CD14-positive monocyte (primary cell): ENCODE measurements around the gene MSLN. TPM values are rescaled to one million over a fixed set of nuclear protein-coding genes. Genes with fewer than 3 reads are reported as not detected.
"Not testable (repeated sequence)": the region's sequence is repeated elsewhere in the genome, so short reads cannot be mapped to it uniquely, and the experiment has no call there.

Experiments
- DNase-seq, 3 donors: peaks; one replicate each; pipeline ENCODE4 v3.0.0-alpha.2; 2011 to 2022
- H2AFZ ChIP-seq: 2 replicates; pipeline ENCODE4 v1.6.0; 2012; ENCODE audit warnings: mild to moderate bottlenecking, low read depth, low read length, inconsistent platforms; ENCODE audit not compliant: insufficient read depth, poor library complexity, severe bottlenecking
- H3K27ac ChIP-seq, 2 donors: 1 replicate in 1 of 2; 2 replicates in 1 of 2; pipeline ENCODE4 v1.5.1; 2012 to 2013; ENCODE audit warnings: low read length in 2 of 2, control low read depth in 1 of 2, inconsistent platforms in 1 of 2, low read depth in 1 of 2, mild to moderate bottlenecking in 1 of 2
- H3K27me3 ChIP-seq, 2 donors: one replicate each; pipeline versions ENCODE4 v1.6.0 to v1.6.1; 2011 to 2013; ENCODE audit warnings: low read length in 2 of 2; ENCODE audit not compliant: control insufficient read depth in 2 of 2, insufficient read depth in 2 of 2
- H3K36me3 ChIP-seq, 2 donors: replicated peaks in 1 of 2; 1 replicate in 1 of 2; 2 replicates in 1 of 2; pipeline versions ENCODE4 v1.5.1 to v1.6.1; 2012 to 2013; ENCODE audit warnings: low read length in 2 of 2, control low read depth in 1 of 2, inconsistent platforms in 1 of 2, mild to moderate bottlenecking in 1 of 2; ENCODE audit not compliant: insufficient read depth in 2 of 2, control insufficient read depth in 1 of 2
- H3K4me1 ChIP-seq, 2 donors: 1 replicate in 1 of 2; 2 replicates in 1 of 2; pipeline versions ENCODE4 v1.5.1 to v1.6.1; 2012 to 2013; ENCODE audit warnings: low read length in 2 of 2, control low read depth in 1 of 2, inconsistent platforms in 1 of 2, mild to moderate bottlenecking in 1 of 2, moderate library complexity in 1 of 2; ENCODE audit not compliant: insufficient read depth in 2 of 2, control insufficient read depth in 1 of 2
- H3K4me2 ChIP-seq: replicated peaks from 2 replicates; pipeline ENCODE3; 2012; ENCODE audit warnings: low read length, moderate library complexity, mild to moderate bottlenecking; ENCODE audit not compliant: poor library complexity, severe bottlenecking; ENCODE audit errors: extremely low read depth
- H3K4me3 ChIP-seq, 3 experiments: fragments of 200-600 bp in 1 of 3; sonication (generic) in 1 of 3; replicated peaks in 1 of 3; 1 replicate in 2 of 3; 2 replicates in 1 of 3; pipeline ENCODE4 v1.5.1; 2011 to 2013; ENCODE audit warnings: low read length in 3 of 3, mild to moderate bottlenecking in 3 of 3, control low read depth in 2 of 3, low read depth in 2 of 3, inconsistent platforms in 1 of 3, moderate library complexity in 1 of 3
- H3K79me2 ChIP-seq: 2 replicates; pipeline ENCODE4 v1.6.0; 2012; ENCODE audit warnings: mild to moderate bottlenecking, control low read depth, inconsistent platforms, low read length, moderate library complexity; ENCODE audit not compliant: insufficient read depth
- H3K9ac ChIP-seq: 2 replicates; pipeline ENCODE4 v1.6.0; 2017; ENCODE audit warnings: low read length, mild to moderate bottlenecking; ENCODE audit not compliant: insufficient read depth, poor library complexity, severe bottlenecking
- H3K9me3 ChIP-seq, 2 donors: replicated peaks in 1 of 2; 1 replicate in 1 of 2; 2 replicates in 1 of 2; pipeline versions ENCODE4 v1.5.1 to v1.6.1; 2012 to 2013; ENCODE audit warnings: low read length in 2 of 2, control low read depth in 1 of 2; ENCODE audit not compliant: control insufficient read depth in 1 of 2, insufficient read depth in 1 of 2
- H4K20me1 ChIP-seq: 2 replicates; pipeline ENCODE4 v1.6.0; 2012; ENCODE audit warnings: mild to moderate bottlenecking, low read length, control low read depth, moderate library complexity; ENCODE audit not compliant: insufficient read depth
- H3K27ac Mint-ChIP-seq, 7 donors: one replicate each; pipeline ENCODE4 v1.8.0; 2020; ENCODE audit warnings: mild to moderate bottlenecking in 7 of 7, mixed read lengths in 7 of 7, moderate library complexity in 6 of 7, inconsistent platforms in 2 of 7
- H3K27me3 Mint-ChIP-seq, 3 donors: one replicate each; pipeline ENCODE4 v1.8.0; 2021 to 2022; ENCODE audit warnings: low read depth in 3 of 3, mild to moderate bottlenecking in 3 of 3, mixed read lengths in 3 of 3, moderate library complexity in 3 of 3, inconsistent platforms in 1 of 3
- H3K36me3 Mint-ChIP-seq, 2 donors: one replicate each; pipeline ENCODE4 v1.8.0; 2020; ENCODE audit warnings: mixed read lengths in 2 of 2, inconsistent platforms in 1 of 2, mild to moderate bottlenecking in 1 of 2
- H3K4me1 Mint-ChIP-seq: one replicate; pipeline ENCODE4 v1.8.0; 2020; ENCODE audit warnings: mild to moderate bottlenecking, mixed read lengths
- H3K4me3 Mint-ChIP-seq, 2 donors: one replicate each; pipeline ENCODE4 v1.8.0; 2020; ENCODE audit warnings: mild to moderate bottlenecking in 2 of 2, mixed read lengths in 2 of 2, moderate library complexity in 1 of 2
- H3K9me3 Mint-ChIP-seq, 7 donors: one replicate each; pipeline ENCODE4 v1.8.0; 2020 to 2022; ENCODE audit warnings: mixed read lengths in 7 of 7, mild to moderate bottlenecking in 6 of 7, moderate library complexity in 6 of 7, inconsistent platforms in 2 of 7
- CTCF ChIP-seq: fragments of 200-600 bp; IDR thresholded peaks from one replicate; pipeline ENCODE4 v1.8.0; 2022; ENCODE audit warnings: antibody characterized with exemption, mild to moderate bottlenecking
- WGBS: methylation state at CpG from one replicate; pipeline ENCODE4 v1.1.5; 2013; ENCODE audit warnings: missing lambda C conversion rate; ENCODE audit not compliant: insufficient coverage; 5-methylcytosine and 5-hydroxymethylcytosine counted together
- intact Hi-C, 2 donors: fragments of 100-400 bp; cut with micrococcal nuclease; formaldehyde crosslinking; loops; one replicate each; pipeline versions ENCODE4 v1.15.0 to v1.15.1; 2023
- polyA plus RNA-seq, 3 donors: library from polyadenylated mRNA; depleted of rRNA in 1 of 3; unstranded in 2 of 3; stranded (reverse) in 1 of 3; fragments of 300-500 nt in 2 of 3; fragments of >200 nt in 1 of 3; fragmentation: Illumina TruSeq in 2 of 3; gene quantifications; 1 replicate in 2 of 3; 2 replicates in 1 of 3; pipeline ENCODE4 v1.2.3, GENCODE V29; 2012 to 2021

The MSLN gene
- polyA plus RNA-seq, 3 donors = 0.07 to 0.29 TPM; not detected in 1

DNA sequence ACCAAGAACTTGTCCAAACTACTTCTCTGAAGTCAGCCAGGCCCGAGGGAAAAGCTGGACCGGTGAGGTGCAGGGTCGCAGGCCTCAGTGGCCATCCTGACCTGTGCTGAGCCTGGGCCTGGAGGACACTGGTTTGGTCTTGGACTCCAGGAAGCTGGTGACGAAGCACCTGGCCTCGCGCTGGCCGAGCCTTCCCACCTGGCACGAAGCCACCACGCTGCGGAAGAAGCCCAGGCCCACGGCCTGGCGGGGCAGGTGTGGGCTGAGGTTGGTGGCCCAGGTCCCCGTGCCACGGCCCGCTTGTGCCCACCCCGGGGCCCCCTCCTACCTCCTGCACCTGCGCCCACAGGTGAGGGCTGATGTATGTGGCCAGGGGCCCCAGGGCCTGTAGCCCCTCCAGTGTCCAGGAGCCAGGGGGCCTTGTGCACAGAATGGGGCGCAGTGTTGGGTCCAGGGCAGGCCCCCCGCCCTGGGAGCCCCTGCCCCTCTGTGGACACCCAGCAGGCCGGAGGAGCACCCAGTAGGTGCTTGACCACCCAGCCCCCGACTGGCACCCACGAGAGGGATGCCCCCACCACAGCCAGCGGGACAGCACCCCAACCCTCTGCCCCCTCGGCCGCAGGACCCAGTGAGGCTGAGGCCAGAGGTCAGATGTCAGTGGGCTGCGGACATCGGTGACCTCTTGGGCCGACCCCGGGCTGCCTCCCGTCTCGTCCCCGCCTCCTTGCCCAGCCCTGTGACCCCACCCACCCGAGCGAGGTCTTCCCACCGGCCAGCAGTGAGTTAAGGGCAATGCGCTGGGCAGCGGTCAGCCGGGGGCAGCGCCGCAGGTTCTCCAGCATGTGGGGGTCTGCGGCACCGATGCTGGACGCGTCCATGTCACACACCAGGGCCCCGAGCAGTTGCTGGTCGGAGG lies 13.8 kb downstream of the MSLN start:
- H3K36me3 Mint-ChIP-seq = no peaks in the 10 kb centered on the region
- H3K9ac ChIP-seq = no peak overlapping the region
- no peak for TF ChIP-seq CTCF
- 92% methylated on average over 45 of the region's 46 CpGs for WGBS
- no peak for DNase-seq
- no peak overlapping the region for H3K4me3 ChIP-seq
- H3K4me3 Mint-ChIP-seq = no peak overlapping the region
- peaks cover 0 to 9% of the 10 kb centered on the region in 2 donors for H3K27me3 ChIP-seq
- H3K27ac Mint-ChIP-seq = peak overlapping the region in 1 of 7 donors; percentile 42
- no peak overlapping the region for H3K27ac ChIP-seq
- intact Hi-C loops = no loop called here
- no peaks in the 10 kb centered on the region for H4K20me1 ChIP-seq
- peaks cover 0 to 1% (median 0%) of the 10 kb centered on the region in 7 donors for H3K9me3 Mint-ChIP-seq
- no peaks in the 10 kb centered on the region for H3K4me1 ChIP-seq
- peaks cover 2 to 13% (median 9%) of the 10 kb centered on the region in 3 donors for H3K27me3 Mint-ChIP-seq
- H3K4me1 Mint-ChIP-seq = no peaks in the 10 kb centered on the region
- no peak overlapping the region for H3K4me2 ChIP-seq
- no peaks in the 10 kb centered on the region for H3K9me3 ChIP-seq
- no peaks in the 10 kb centered on the region for H3K36me3 ChIP-seq
- H3K79me2 ChIP-seq = no peaks in the 10 kb centered on the region
- no peak overlapping the region for H2AFZ ChIP-seq

GRCh38 chr16:775236-775796 lies 14.8 kb downstream of the MSLN start:
- H4K20me1 ChIP-seq = no peaks in the 10 kb centered on the region
- H3K9ac ChIP-seq = no peak overlapping the region
- H2AFZ ChIP-seq = no peak overlapping the region
- H3K36me3 ChIP-seq = no peaks in the 10 kb centered on the region
- no peak overlapping the region for H3K4me3 Mint-ChIP-seq
- no peak for TF ChIP-seq CTCF
- no peak overlapping the region for H3K4me2 ChIP-seq
- no peaks in the 10 kb centered on the region for H3K4me1 Mint-ChIP-seq
- no peak overlapping the region for H3K4me3 ChIP-seq
- peaks cover 0 to 1% (median 0%) of the 10 kb centered on the region in 7 donors for H3K9me3 Mint-ChIP-seq
- H3K27ac ChIP-seq = no peak overlapping the region
- intact Hi-C loops = no loop called here
- H3K27me3 ChIP-seq = peaks cover 0 to 9% of the 10 kb centered on the region in 2 donors
- H3K36me3 Mint-ChIP-seq = no peaks in the 10 kb centered on the region
- DNase-seq = no peak
- H3K9me3 ChIP-seq = no peaks in the 10 kb centered on the region
- H3K4me1 ChIP-seq = no peaks in the 10 kb centered on the region
- H3K27me3 Mint-ChIP-seq = peaks cover 2 to 14% (median 9%) of the 10 kb centered on the region in 3 donors
- WGBS = 89% methylated on average over 36 of the region's 36 CpGs
- H3K79me2 ChIP-seq = no peaks in the 10 kb centered on the region
- H3K27ac Mint-ChIP-seq = no peak overlapping the region

DNA sequence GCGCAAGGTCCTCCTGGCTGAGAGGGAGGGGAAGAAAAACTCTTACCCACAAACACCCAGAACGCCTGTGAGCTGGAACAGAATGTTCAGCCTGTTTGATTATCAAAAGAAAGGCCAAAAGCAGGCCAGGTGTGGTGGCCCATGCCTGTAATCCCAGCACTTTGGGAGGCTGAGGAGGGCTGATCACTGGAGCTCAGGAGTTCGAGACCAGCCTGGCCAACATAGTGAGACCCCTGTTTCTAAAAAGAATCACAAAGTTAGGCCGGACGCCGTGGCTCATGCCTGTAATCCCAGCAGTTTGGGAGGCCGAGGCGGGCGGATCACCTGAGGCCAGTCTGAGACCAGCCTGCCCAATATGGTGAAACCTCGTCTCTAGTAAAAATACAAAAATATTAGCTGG lies 15.8 kb downstream of the MSLN start:
- H3K27ac Mint-ChIP-seq, H3K27me3 ChIP-seq, DNase-seq, H3K36me3 ChIP-seq, H3K4me3 ChIP-seq, H3K79me2 ChIP-seq, H3K36me3 Mint-ChIP-seq, H3K9me3 Mint-ChIP-seq, H3K4me3 Mint-ChIP-seq, H3K9ac ChIP-seq, H3K4me1 ChIP-seq, H3K4me1 Mint-ChIP-seq, intact Hi-C loops, H3K9me3 ChIP-seq, H4K20me1 ChIP-seq, H3K27ac ChIP-seq, H2AFZ ChIP-seq, H3K4me2 ChIP-seq: not testable (repeated sequence)
- 95% methylated on average over 8 of the region's 10 CpGs for WGBS
- peaks cover 2 to 18% (median 10%) of the 10 kb centered on the region in 3 donors for H3K27me3 Mint-ChIP-seq
